ENCODE data around the gene SRR.

DNA sequence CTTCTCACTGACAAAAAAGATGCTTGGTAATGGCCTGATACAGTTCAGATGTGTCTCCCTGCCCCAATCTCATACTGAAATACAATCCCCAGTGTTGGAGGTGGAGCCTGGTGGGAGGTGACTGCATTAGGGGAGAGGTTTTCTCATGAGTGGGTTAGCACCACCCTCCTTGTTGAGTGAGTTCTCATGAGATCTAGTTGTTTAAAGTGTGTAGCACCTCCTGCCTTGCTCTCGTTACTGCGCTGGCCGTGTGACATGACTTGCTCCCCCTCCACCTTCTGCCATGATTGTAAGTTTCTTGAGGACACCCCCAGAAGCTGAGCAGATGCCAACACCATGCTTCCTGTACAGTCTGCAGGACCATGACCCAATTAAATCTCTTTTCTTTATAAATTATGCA lies 27.6 kb downstream of the SRR start:
- TF ChIP-seq, protein P1, sequence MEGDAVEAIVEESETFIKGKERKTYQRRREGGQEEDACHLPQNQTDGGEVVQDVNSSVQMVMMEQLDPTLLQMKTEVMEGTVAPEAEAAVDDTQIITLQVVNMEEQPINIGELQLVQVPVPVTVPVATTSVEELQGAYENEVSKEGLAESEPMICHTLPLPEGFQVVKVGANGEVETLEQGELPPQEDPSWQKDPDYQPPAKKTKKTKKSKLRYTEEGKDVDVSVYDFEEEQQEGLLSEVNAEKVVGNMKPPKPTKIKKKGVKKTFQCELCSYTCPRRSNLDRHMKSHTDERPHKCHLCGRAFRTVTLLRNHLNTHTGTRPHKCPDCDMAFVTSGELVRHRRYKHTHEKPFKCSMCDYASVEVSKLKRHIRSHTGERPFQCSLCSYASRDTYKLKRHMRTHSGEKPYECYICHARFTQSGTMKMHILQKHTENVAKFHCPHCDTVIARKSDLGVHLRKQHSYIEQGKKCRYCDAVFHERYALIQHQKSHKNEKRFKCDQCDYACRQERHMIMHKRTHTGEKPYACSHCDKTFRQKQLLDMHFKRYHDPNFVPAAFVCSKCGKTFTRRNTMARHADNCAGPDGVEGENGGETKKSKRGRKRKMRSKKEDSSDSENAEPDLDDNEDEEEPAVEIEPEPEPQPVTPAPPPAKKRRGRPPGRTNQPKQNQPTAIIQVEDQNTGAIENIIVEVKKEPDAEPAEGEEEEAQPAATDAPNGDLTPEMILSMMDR (IDR thresholded peaks at IDR 0.05): no peak
- TF ChIP-seq POLR2A (IDR thresholded peaks at IDR 0.05): no peak
- TF ChIP-seq POLR2AphosphoS5 (IDR thresholded peaks at IDR 0.05): no peak

Data from breast epithelium (tissue), 3 donors.